Posterior cingulate gyrus (tissue), 11 donors: ENCODE data around the gene FOXC1.

Experiments used
- DNase-seq, 10 donors: peaks; one replicate each; pipeline versions ENCODE4 v3.0.0 to v3.0.0-alpha.2; 2020 to 2021; ENCODE audit warnings: mixed read lengths in 3 of 10
- intact Hi-C: fragments of 100-400 bp; cut with DNase I; formaldehyde crosslinking; loops from one replicate; pipeline ENCODE4 v1.15.1; 2023

Gene FOXC1

DNA sequence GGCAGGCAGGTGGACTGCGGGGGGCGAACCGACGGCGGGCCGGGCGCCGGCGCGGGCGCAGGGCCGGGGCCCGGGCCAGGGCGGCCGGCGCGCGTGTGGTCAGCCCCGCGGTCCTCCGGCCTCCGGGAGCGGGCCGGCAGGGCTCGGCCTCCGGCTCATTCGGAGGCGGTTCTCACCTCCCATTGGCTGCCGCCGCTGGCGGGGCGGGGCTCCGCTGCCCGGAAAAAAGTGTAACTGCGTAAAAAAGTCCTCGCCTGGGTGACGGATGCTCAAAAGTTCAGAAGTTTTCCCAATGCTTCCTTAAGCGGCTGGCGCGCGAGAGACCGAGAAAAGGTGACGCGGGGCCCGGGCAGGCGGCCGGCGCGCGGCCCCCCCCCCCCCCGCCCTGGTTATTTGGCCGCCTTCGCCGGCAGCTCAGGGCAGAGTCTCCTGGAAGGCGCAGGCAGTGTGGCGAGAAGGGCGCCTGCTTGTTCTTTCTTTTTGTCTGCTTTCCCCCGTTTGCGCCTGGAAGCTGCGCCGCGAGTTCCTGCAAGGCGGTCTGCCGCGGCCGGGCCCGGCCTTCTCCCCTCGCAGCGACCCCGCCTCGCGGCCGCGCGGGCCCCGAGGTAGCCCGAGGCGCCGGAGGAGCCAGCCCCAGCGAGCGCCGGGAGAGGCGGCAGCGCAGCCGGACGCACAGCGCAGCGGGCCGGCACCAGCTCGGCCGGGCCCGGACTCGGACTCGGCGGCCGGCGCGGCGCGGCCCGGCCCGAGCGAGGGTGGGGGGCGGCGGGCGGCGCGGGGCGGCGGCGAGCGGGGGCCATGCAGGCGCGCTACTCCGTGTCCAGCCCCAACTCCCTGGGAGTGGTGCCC, at the start of gene FOXC1:
Gene FOXC1 (plus strand): TSS at position 268 of the 849 bp plus-strand sequence. CDS start 531 bp downstream, at position 799.
- peak in 4 of 10 donors; percentile 32 to 88 (median 52) for DNase-seq
- intact Hi-C loops, result no loop called here

DNA sequence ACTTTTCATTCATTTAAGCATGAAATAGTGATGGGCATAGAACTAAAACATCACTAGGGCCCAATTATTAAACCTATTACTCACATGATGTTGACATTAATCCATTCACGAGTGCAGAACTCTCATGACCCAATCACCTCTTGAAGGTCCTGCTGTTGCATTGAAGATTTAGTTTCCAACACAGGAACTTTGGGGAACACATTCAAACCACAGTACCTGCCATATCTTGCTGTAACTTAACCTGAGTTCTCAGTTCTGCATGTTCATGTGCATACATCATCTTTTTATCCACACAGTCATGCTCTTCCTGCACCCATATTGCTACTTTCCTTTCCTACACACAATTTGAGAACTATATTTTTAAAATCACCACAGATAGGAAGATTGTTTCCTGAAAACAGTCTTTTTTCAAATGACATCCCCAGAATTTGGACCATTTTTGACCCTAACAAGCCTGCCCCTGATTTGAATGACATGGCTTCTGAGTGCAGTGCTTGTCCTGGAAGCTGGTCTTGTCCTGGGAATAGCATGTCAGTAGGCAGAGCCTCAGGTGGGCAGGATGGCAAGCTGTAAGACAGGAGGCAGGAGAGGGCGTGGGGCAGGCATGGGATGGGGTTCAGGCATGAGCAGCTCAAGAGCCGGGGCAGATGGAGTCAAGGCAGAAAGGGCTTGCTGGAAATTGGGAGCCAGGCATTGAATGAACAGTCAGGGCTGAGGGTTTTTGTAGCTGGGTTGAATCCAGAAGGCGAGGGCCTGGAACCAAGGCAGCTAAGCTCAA, 49.2 kb upstream of the FOXC1 start:
- intact Hi-C loops, result no loop called here
- DNase-seq, result peak in 1 of 10 donors; percentile 52

DNA sequence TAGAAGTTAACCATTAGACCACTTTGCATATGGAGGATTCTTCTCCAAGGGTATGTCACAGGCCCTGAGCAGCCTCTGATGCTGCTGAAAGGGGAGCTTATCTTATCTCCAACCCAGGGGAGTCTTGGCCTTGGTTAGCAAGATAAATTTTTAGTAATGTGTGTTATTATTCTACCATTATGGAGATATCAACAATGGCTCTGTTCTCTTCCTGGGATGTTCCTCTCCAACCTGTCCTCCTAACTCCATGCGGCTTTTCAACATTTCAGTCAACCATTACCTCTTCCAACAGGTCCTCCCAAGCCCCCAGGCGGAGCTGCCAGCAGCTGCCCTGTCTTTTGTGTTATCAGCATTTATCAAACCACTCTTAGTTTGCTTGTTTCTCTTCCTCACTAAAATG, 48.4 kb upstream of the FOXC1 start:
- DNase-seq, result no peak
- intact Hi-C loops, result no loop called here

DNA sequence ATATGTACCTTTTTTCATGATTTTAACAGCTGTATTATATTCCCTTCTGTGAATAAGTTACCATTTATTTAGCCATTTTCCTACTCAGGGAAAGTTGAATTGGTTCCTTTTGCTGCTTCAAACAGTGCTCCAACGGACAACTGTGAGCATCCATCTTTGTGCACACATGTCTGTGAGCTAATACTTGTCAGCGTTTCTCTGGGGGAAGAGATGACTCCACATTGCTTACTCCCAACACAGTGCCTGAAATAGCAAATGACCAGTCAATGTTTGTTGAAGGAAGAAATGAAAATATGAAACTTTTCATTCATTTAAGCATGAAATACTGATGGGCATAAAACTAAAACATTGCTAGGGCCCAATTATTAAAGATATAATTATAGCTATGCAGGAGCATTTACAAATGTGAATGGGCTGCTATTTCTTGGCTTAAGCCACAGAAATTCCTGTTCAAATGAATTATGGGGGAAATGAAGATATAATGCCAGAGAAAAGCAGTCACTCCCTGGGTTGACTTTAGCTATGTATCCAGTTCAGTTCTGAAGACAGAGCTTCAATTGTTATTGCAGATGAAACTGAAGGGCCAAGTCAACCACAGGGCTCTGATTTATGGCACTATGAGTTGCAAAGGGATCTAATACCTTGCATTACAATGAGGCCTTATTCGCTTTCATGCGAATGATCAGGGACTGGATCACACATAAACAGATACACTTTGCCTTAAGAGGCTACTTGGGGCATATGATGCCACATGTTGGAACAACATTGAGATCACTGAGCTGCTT, 47.4 kb upstream of the FOXC1 start:
- intact Hi-C loops, result no loop called here

DNA sequence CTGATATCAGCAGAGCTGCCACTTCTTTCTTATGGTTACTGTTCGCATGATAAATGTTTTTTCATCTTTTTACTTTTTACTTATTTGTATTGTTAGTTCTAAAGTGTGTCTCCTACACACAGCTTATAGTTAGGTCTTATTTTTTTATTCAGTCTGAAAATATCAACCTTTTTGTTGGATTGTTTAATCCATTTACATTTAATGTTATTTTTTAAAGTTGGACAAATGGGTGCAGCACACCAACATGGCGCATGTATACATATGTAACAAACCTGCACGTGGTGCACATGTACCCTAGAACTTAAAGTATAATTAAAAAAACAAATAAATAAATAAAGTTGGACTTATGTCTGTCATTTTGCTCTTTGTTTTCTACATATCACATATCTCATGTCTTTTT, 40.3 kb upstream of the FOXC1 start:
- DNase-seq, result no peak
- intact Hi-C loops, result no loop called here

More for the DNA sequence above, 47.4 kb upstream of the FOXC1 start:
- DNase-seq, result no peak

DNA sequence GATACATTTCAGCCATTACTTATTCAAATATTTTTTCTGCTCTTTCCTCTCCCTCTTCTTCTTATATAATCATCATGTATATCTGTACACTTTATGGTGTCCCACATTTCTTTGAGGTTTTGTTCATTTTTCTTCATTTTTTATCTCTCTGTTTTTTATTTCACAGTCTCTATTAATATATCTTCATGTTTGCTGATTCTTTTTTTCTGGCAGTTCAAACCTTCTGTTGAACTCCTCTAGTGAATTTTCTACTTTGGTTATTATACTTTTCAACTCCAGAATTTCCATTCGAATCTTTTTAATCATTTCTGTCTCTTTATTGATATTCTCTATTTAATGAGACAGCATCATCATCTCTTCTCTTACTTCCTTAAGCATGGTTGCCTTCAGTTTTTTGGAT, 38.9 kb upstream of the FOXC1 start:
- intact Hi-C loops, result no loop called here
- no peak for DNase-seq

DNA sequence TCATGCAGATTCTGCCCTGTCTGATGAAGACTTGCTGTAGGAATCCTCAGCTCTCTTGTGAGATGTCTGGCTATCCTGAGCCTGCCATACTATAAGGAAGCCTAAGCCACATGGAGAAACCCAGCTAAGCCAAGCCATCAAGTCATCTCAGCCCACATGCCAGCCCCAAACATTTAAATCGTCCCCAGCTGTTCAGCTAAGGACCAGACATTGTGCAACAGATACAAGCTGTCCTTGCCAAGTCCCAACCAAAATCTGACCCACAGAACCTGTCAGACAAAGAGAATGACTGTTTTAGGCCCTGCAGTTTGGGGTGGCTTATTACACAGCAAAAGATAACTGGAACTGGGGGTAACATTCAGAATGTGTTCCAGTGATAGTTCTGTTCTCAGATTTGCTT, 36.8 kb upstream of the FOXC1 start:
- intact Hi-C loops, result no loop called here
- no peak for DNase-seq

DNA sequence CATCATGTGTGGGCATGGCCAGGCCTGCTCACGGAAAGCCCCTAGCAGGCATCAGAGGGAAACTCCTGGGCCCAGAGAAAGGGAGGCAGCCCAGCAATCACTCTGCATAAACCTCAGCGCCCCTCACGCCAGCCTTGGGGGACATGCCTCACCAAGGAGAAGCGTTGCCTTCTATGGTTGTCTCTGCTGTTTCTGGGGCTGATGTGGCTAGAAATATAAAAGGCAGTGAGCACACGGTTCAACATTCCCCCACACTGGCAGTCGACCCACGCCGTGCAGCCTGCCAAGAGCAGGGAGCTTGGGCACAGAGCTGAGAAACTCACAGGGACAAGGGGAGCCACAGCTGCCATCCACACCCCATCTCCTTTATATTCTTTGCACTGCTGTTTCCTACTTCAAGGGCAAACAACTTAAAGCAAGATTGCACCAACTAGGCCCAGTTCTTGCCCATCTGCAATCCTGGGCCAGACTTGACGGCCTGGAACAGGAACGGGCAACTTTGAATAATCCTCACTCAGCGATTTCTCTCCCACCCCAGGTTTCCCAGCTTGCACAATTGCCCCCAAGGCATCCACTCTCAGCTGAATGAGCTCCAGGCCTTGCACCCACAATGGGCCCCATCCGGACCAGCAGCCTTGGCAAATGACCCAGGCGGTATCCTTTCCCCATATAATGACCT, 35.5 kb upstream of the FOXC1 start:
- intact Hi-C loops, result no loop called here
- DNase-seq, result peak in 7 of 10 donors; percentile 40 to 92 (median 56)

DNA sequence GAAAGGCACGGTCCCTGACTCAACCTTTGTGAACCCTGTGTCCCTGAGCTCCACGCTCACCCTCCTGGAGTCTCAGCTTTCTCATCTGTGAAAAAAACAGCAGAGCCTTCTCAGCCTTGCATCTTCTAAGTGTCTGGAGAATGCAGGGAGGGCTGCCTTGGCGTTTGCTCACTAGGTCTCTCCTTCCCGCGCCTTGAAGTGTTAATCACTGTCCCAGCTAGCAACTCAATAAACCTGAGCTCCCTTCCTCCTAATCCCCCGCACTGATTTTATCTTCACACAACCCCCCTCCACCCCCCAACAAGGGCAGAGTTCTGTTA, 34.9 kb upstream of the FOXC1 start:
- no peak for DNase-seq
- intact Hi-C loops, result no loop called here

DNA sequence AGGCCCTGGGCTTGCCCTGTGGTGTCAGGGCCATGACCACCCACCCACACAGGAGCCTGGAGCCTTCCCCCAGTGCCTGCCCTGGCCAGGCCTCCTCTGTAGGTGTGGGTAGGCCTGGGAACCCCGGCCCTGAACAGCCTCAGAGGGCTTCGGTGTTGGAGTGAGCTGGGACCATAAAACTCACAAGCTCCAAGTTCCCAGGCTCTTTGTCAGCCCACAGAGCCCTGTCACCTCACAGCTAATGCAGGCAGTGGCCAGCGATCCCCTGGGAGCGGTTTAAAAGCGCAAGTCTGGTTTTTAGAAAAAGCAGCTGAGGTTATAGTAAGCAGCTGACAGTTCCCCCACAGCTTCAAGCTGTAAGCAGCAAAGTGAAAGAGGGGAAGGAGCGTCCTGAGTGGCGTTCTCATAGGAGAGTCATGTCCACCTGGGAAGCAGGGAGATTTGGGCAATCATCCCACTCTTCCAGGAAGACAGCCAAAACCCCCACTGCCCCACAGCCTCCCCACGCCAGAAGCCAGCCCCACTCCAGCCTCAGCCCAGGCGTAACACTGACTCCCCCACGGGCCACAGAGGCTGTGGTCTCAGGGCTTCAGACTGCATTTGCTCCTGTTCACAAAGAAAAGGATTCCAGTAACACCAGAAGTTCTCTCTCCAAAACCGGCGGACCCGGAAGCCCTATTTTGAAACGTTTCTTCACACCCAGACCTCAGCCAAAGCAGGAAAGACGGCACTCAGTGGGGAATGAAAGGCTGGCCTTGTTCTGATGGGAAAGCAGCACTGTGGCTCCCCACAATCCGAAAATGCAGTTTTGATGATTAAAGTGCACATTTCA, 34.3 kb upstream of the FOXC1 start:
- DNase-seq, result peak in 4 of 10 donors; percentile 25 to 84 (median 76)
- intact Hi-C loops, result no loop called here

DNA sequence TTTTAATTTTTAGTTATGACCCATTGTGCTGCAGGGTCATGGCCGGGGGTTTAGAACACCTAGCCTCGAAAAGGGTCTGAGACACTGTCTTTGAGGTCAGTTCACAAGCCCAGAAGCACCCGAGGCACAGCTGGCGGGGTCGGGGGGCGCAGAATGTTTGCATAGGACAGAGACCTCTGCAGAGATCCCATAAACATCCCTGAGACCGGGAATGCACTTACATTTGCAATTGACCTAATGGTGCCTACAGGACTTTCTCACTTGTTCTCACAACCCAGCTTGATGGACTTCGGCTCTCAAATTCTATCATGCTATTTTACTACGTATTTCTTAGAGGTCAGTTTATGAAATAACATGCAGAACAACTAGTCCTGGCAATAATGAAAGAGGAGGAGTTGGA, 33.5 kb upstream of the FOXC1 start:
- DNase-seq, result no peak
- intact Hi-C loops, result no loop called here

DNA sequence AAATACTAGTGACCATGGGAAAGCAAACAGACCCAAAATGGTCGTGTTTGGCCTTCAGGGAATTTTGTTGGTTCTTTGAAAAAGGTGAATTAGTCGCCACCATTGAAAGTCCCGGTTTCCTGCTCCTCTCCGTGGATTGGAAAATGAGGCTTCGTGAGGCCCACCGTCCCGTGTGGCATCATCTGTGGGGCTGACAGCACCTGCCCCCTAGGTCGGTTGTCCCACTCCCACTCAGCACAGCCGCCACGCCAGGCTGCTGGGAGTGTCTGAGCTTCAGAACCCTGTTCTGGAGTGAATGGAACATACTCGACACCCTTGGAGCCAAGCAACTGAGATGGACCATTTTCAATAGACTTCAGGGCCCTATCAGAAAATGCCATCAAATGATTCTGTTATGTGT, 33.0 kb upstream of the FOXC1 start:
- no peak for DNase-seq
- intact Hi-C loops, result no loop called here

DNA sequence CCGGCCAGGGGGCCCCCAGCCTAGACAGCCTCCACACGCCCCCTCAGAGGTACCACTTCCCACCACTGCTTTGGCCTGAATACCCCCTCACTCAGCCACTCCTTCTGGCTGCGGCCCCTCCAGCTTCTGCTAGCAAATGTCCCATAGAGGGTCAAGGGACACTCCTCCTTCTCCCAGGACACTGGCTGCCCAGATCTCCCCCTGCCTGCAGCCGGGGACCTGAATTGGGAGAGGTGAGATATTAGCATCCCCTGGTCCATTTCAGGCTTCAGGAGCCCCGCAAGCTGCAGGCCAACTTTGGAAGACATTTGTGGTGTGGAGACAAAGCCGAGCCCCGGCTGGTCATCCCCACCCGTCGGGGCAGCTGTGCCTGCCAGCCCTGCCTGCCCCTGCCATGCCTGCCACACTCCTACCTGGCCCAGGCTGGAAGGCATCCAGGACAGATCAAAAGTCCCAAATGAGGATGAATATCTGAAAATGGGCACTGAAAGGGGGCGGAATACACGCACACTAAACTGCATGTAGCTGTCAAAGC, 32.5 kb upstream of the FOXC1 start:
- intact Hi-C loops, result no loop called here
- no peak for DNase-seq

DNA sequence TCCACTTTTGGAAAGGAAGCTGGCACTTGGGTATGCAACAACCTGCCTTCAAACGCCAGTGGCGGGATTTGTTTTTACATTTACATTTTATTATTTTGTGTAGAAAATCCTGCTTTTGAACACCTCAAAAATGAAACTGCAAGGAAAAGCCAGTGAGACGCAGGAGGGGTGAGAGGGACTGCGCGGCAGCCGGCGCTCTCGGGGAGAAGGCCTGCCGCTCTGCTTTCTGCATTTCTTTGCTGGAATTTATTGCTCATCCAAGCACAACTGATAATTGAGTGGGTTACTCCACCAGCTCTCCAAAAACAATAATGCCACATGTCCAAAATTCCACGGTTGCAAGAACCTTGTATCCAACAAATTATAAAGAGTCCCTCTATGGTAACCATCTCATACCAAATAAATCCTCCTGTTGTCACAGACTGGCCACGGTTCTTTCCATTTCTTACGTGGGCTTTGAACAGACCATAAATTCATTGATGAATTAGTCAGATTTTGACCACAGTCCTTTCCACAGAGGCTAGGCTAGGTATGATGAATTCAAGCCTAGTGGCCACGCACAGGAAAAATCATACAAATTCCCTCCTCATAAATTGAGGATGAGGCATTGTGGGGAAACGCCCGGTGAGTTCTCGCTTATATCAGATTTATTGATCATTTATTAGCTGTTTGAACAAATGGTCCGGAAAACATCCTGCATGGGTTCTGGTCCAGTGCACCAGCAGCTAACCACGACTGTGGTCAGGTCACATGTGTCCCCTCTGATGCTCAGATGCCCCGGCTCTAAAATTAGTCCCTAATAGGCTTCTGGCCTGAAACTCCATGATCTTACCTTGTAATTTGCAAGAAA, 31.6 kb upstream of the FOXC1 start:
- intact Hi-C loops, result no loop called here
- DNase-seq, result no peak

DNA sequence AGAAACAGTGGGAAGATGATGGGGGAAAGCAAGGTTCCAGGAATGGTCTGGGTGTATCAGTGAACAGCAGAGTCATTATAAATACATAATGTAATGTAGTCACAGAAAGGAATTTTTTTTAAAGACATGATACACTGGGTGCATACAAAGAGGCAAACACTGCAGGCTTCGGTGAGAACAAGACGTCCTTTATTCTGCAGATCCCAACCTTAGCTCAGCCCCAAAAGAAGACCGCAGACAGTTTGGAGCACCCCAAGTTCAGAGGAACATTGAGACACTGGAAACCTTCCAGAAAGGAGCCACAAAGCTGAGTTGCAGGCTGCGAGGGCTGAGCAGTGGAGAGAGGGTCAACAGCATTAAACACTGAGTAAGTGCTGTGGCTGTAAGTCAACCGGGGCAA, 30.6 kb upstream of the FOXC1 start:
- intact Hi-C loops, result no loop called here
- no peak for DNase-seq

DNA sequence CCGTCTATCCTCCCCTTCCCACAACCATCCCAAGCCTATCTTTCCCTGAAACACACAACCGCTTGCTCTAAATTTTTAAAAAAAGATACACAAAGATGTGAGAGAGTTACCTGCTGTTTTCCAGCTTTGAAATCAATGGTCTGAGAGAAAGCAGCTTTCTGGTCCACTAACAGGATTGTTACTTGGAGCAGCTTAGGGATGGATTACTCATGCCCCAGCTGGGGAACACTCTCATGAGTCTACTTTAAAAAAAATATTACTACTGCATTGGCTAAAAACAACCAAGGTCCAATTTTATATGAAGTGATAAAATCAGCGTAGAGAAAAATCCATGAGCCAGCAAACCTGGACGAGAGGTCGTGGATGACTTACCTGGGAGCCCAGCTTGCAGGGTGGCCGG, 29.6 kb upstream of the FOXC1 start:
- DNase-seq, result no peak
- intact Hi-C loops, result no loop called here

DNA sequence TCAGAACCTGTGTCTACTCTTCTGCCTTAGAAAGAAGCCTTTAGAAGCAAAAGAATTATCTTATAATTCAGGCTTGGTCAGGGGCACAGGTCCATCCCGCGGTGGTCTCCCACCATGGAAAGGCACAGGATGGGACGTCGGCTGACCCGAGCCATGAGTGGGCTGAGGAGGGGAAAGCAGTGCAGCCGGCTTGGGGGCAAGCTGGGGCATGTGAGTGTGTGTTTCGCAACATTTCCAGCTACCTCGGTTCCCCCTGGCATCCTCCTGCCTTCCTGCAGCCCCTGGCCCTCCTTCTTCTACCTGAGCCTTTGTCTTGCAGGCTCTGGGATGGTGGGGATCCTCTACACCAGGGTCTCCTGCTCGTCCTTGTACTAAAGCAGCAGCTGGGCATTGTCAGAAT, 29.1 kb upstream of the FOXC1 start:
- intact Hi-C loops, result no loop called here
- no peak for DNase-seq
